Endometrial microvascular endothelial cells (primary cell): ENCODE data around the gene HSD17B14. TPM values are rescaled to one million over a fixed set of nuclear protein-coding genes. Genes with fewer than 3 reads are reported as not detected.
"Not testable (repeated sequence)": the region's sequence is repeated elsewhere in the genome, so short reads cannot be mapped to it uniquely, and the experiment has no call there.

Source experiments
- in situ Hi-C: cut with HindIII; loops from 2 replicates; pipeline ENCODE4 v1.10.0; 2017; ENCODE audit warnings: low sequenced_read_pairs, low pct_unique_long_range_greater_than_20kb; ENCODE audit errors: inconsistent ontology term
- total RNA-seq: library from RNA; depleted of rRNA; stranded (reverse); fragments of >200 nt; gene quantifications from one replicate; pipeline ENCODE4 v1.2.3, GENCODE V29; 2015; ENCODE audit errors: inconsistent ontology term

The HSD17B14 gene
- total RNA-seq: 4.5 TPM

DNA sequence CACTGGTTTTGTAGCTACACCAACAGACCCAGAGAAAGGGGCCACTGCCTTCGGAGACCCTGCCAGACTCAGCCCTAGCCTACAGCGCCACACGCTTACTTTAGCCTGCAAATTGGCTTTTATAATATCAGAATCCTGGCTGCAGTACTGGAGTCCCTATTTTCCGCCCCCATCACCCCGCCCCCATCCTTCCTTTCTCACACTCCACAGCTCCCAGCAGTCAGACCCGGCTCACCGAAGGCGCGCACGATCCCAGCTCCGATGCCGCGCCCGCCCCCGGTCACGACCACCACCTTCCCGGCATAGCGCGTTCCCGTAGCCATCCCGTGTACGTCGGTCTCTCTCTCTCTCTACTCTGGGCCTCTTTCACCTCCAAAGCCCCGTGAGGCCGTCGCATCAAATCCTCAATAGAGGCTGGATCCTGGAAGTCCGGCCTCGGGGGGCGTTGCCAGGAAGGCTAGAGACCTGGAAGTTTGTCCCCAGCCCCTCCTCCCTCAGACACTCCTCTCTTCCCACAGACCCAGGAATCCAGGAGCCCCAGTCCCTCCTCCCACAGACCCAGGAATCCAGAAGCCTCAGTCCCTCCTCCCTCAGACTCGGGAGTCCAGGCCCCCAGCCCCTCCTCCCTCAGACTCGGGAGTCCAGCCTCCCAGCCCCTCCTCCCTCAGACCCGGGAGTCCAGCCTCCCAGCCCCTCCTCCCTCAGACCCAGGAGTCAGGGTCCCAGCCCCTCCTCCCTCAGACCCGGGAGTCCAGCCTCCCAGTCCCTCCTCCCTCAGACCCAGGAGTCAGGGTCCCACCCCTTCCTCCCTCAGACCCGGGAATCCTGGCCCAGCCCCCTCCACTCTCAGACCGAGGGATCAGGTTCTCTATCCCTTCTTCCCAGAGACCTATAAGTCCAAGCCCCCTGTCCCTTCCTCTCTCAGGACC lies at the start of gene HSD17B14:
TSS of gene HSD17B14 (minus strand) at position 403 of the 929 bp plus-strand sequence. CDS start at position 323, 80 bp downstream.
- in situ Hi-C loops: no loop called here

DNA sequence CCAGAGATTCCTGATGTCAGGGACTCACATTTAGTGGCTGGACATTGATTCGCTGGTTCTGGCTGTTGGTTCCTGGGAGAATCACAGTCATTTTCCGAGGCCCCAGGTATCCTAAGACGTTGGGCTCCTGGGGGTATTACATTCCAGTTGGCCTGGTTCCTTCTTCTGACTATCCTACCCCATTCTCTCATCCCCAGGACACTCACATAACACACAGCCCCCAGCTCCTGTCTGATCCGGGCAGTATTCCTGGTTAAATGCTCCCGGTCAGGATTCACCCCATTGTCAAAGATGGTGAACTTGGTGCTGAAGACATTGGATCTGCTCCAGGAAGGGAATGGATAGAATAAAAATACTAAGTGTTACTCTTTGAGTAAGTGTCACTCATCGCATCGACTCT lies 47.4 kb upstream of the HSD17B14 start:
- in situ Hi-C loops: no loop called here

DNA sequence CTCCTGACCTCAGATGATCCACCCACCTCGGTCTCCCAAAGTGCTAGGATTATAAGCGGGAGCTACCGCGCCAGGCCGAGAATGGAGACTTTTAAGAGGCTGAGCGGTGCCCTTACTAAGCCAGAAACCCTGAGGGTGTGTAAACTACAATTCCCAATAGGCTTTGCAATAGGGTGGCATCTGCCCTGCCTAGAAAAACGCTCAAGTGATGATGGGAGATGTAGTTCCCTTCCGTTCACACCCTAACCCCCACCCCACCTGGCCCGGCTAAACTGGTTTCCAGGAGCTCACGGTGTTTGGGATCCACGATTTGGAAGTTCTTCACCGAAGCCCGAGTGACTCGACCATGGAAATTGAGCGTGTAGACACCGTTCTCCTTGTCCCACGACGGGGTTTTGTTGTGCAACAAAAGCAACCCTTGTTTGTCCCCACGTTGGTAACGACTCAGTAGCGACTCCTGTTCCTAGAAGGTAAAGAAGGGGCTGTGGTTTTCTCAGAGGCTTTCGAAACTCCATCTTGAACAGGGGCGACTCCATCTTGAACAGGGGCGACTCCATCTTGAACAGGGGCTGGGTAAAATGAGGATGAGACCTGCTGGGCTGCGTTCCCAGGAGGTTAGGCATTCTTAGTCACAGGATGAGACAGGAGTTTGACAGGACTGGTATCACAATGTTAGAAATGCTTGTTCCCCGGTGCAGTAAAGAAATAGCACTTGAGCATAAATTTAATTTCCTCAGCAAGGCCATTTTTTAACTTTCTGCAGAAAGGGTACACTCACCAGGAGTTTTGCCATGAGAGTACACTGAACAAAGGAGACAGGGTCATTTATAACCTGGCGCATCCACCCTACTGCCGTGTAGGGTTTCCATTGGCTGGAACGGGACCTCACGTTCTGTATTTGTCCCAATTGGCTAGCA lies 45.7 kb upstream of the HSD17B14 start:
- in situ Hi-C loops: no loop called here

DNA sequence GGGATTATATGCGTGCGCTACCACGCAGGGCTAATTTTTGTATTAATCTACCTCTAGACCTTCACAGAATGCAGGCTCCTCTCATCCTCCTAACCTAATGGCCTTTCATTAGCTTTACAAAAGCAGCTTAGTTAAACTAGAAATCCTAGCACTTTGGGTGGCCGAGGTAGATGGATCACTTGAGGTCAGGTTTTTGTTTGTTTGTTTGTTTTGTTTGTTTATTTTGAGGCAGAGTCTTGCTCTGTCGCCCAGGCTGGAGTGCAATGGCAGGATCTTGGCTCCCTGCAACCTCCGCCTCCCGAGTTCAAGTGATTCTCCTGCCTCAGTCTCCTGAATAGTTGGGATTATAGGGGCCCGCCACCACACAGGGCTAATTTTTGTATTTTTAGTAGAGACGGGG lies 43.4 kb upstream of the HSD17B14 start:
- in situ Hi-C loops: not testable (repeated sequence)

DNA sequence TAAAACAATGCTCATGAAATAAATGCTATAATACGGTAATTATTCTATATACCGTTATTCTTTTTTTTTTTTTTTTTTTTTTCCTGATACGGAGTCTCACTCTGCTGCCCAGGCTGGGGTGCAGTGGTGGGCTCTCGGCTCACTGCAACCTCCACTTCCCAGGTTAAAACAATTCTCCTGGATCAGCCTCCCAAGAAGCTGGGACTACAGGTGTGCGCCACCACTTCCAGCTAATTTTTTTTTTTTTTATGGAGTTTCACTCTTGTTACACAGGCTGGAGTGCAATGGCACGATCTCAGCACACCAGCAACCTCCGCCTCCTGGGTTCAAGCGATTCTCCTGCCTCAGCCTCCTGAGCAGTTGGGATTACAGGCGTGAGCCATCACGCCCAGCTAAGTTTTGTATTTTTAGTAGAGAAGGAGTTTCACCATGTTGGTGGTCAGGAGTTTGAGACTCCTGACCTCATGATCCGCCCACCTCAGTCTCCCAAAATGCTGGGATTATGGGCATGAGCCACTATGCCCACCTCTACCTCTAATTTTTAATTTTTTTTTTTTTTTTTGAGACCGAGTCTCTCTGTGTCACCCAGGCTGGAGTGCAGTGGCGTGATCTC lies 42.8 kb upstream of the HSD17B14 start:
- in situ Hi-C loops: no loop called here

DNA sequence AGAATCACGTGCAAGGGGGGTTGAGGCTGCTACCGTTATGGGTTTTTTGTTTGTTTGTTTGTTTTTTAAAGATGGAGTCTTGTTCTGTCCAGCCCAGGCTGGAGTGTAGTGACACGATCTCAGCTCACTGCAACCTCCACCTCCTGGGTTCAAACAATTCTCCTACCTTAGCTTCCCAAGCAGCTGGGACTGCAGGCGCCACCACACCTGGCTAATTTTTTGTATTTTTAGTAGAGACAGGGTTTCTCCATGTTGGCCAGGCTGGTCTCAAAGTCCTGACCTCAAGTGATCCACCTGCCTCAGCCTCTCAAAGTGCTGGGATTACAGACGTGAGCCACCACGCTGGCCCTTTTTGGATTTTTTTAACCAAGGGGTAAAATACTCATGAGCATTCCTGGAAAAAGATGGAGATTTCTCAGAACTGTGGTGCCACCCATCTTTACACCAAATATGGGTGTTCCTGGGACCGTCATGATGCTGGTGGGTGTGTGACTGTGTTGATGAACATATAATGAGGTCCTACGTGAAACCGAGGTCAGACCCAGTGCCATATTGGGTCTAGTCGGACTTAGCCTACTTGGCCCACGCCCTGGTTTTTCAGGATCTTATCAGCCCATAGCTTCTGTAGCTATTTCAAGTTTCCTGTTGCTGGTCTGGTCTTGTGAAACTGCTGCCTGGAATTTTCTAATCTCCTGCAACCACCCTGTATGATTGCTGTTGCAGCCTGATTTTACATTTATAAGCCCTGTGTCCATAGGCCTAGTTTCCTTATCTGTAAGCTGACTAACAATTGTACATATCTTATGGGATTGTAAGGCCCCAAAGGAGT lies 42.1 kb upstream of the HSD17B14 start:
- in situ Hi-C loops: no loop called here

DNA sequence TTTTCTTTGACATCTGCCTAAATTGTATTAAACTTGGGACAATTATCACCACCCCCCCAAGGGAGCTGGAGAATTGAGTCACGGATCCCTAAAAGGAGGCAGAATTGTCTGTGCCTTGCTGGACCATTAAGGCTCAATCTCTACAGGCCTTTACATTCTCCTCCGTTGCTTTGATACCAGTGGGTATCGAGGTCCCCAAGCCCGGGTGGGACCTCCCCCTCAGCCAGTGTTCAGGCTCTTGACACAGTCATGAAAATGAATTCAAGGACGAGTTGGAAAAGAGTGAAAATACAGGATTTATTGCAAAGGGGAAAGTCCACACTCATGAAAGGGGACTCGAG lies 41.5 kb upstream of the HSD17B14 start:
- in situ Hi-C loops: no loop called here

DNA sequence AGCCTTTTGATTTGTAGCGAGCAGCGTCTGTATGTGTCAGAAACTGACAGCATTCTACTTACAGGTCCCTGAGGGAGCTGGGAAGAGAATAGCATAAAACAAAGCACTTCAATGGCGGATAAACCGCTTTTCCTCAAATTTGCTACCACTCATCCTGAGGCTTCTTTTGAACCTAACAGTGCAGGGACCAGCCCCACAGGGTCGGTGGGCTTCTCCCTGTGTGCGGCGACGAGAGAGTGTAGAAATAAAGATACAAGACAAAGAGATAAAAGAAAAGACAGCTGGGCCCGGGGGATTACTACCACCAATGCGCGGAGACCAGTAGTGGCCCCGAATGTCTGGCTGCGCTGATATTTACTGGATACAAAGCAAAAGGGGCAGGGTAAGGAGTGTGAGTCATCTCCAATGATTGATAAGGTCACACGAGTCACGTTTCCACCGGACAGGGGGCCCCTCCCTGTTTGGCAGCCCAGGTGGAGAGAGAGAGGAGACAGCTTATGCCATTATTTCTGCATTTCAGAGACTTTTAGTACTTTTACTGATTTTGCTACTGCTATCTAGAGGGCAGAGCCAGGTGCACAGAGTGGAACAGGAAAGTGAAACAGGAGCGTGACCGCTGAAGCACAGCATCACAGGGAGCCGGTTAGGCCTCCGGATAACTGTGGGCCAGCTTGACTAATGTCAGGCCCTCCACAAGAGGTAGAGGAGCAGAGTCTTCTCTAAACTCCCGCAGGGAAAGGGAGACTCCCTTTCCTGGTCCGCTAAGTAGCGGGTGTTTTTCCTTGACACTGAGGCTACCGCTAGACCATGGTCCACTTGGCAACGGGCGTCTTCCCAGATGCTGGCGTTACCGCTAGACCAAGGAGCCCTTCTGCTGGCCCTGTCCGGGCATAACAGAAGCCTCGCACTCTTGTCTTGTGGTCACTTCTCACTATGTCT lies 40.0 kb upstream of the HSD17B14 start:
- in situ Hi-C loops: not testable (repeated sequence)

DNA sequence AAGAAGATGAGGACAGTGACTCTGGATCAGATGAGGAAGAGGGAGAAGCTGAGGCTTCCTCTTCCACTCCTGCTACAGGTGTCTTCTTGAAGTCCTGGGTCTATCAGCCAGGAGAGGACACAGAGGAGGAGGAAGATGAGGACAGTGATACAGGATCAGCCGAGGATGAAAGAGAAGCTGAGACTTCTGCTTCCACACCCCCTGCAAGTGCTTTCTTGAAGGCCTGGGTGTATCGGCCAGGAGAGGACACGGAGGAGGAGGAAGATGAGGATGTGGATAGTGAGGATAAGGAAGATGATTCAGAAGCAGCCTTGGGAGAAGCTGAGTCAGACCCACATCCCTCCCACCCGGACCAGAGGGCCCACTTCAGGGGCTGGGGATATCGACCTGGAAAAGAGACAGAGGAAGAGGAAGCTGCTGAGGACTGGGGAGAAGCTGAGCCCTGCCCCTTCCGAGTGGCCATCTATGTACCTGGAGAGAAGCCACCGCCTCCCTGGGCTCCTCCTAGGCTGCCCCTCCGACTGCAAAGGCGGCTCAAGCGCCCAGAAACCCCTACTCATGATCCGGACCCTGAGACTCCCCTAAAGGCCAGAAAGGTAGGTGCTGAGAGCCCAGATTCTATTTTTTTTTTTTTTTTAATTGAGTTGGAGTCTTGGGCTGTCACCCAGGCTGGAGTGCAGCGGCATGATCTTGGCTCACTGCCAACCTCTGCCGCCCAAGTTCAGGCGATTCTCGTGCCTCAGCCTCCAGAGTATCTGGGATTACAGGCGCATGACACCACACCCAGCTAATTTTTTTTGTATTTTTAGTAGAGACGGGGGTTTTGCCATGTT lies 38.2 kb upstream of the HSD17B14 start:
- in situ Hi-C loops: no loop called here

DNA sequence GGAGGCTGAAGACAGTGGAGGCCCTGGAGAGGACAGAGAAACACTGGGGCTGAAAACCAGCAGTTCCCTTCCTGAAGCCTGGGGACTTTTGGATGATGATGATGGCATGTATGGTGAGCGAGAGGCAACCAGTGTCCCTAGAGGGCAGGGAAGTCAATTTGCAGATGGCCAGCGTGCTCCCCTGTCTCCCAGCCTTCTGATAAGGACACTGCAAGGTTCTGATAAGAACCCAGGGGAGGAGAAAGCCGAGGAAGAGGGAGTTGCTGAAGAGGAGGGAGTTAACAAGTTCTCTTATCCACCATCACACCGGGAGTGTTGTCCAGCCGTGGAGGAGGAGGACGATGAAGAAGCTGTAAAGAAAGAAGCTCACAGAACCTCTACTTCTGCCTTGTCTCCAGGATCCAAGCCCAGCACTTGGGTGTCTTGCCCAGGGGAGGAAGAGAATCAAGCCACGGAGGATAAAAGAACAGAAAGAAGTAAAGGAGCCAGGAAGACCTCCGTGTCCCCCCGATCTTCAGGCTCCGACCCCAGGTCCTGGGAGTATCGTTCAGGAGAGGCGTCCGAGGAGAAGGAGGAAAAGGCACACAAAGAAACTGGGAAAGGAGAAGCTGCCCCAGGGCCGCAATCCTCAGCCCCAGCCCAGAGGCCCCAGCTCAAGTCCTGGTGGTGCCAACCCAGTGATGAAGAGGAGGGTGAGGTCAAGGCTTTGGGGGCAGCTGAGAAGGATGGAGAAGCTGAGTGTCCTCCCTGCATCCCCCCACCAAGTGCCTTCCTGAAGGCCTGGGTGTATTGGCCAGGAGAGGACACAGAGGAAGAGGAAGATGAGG lies 37.4 kb upstream of the HSD17B14 start:
- in situ Hi-C loops: no loop called here

DNA sequence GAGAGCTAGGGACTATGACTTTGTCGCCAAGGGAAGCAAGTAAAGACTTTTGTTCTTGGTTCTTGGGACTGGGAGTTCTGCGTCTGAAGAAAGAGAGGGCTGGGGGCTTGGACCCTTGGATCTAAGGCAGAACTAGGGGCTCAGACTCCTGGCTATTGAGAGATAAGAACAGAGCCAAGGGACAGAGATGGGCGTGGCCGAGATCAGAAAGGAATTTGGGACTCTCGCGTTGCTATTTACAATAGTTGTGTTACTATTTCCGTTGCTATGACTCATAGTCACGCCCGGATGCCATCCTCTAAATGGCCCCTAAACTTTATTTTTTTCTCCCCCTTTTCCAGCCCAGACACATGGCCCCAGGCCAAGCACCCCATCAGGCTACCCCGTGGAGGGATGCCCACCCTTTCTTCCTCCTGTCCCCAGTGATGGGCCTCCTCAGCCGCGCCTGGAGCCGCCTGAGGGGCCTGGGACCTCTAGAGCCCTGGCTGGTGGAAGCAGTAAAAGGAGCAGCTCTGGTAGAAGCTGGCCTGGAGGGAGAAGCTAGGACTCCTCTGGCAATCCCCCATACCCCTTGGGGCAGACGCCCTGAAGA lies 36.7 kb upstream of the HSD17B14 start:
- in situ Hi-C loops: no loop called here

DNA sequence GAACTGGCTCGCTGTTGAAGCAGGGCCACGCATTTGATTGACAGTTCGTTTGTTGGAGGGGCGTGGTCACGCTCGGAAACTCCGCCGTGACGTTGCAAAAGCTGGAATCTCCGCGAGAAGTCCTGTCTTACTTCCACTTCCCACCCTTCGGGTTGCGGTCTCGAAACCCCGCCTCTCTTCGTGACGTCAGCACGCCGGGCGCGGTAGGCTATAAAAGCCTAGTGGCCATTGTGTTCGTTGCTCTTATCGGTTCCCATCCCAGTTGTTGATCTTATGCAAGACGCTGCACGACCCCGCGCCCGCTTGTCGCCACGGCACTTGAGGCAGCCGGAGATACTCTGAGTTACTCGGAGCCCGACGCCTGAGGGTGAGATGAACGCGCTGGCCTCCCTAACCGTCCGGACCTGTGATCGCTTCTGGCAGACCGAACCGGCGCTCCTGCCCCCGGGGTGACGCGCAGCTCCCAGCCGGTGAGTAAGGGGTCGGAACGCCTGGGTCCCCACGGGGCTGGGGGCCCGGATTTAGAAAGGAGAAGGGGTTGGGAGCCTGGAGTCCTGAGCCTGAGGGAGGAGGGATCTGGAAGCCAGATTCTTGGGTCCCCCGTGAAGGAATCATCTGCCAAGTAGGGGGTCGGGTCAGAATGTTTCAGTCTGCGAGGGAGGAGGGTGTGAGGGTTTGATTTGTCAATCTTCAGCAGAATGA lies 36.0 kb upstream of the HSD17B14 start, which contains the start of gene PPP1R15A:
TSS of gene PPP1R15A (plus strand) at position 240 of the 702 bp plus-strand sequence. CDS start 813 bp downstream, outside the sequence.
- in situ Hi-C loops: no loop called here

DNA sequence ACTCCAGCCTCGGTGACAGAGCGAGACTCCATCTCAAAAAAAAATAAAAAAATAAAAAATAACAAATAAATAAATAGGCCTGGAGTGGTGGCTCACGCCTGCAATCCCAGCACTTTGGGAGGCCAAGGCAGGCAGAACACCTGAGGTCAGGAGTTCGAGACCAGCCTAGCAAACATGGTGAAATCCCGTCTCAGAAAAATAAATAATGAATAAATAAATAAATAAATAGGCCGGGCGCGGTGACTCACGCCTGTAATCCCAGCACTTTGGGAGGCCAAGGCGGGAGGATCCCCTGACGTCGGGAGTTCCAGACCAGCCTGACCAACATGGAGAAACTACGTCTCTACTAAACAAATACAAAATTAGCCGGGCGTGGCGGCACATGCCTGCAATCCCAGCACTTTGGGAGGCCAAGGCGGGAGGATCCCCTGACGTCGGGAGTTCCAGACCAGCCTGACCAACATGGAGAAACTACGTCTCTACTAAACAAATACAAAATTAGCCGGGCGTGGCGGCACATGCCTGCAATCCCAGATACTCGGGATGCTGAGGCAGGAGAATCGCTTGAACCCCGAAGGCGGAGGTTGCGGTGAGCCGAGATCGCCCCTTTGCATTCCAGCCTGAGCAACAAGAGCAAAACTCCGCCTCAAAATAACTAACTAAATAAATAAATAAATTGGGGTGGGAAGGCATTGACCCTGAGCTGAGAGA lies 35.3 kb upstream of the HSD17B14 start:
- in situ Hi-C loops: not testable (repeated sequence)

DNA sequence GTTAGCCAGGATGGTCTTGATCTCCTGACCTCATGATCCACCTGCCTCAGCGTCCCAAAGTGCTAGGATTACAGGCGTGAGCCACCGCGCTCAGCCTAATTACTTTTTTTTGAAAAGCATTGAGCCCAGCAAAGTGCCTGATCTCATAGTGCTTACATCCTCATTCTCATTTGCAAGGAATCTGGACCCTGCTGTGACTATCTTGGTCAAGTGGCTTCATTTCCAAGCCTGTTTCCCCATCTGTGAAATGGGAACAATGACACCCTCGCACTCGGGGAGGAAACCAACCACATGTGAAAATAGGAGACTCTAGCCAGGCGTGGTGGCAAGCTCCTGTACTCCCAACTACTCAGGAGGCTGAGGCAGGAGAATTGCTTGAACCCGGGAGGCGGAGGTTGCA lies 33.8 kb upstream of the HSD17B14 start:
- in situ Hi-C loops: no loop called here
